Neural progenitor cell (in vitro differentiated cells): ENCODE measurements around the gene HDAC4. TPM values are rescaled to one million over a fixed set of nuclear protein-coding genes. Genes with fewer than 3 reads are reported as not detected.

ENCODE experiments used
- DNase-seq: peaks from one replicate; pipeline ENCODE4 v3.0.0-alpha.2; 2016; ENCODE audit warnings: low spot score
- H2AFZ ChIP-seq: fragments of 200-600 bp; sonication (generic); replicated peaks from 2 replicates; pipeline ENCODE4 v1.6.1; 2016; ENCODE audit warnings: antibody characterized with exemption
- H3F3A ChIP-seq: fragments of 200-600 bp; sonication (generic); 2 replicates; pipeline ENCODE4 v1.6.1; 2016; ENCODE audit warnings: antibody characterized with exemption, low read depth
- H3K27ac ChIP-seq: fragments of 200-600 bp; sonication (generic); 2 replicates; pipeline ENCODE4 v1.5.1; 2016; ENCODE audit warnings: mild to moderate bottlenecking
- H3K27me3 ChIP-seq: fragments of 200-600 bp; sonication (generic); 2 replicates; pipeline ENCODE4 v1.6.1; 2016; ENCODE audit warnings: mild to moderate bottlenecking, moderate library complexity
- H3K36me3 ChIP-seq: fragments of 200-600 bp; sonication (generic); 2 replicates; pipeline ENCODE4 v1.5.1; 2016
- H3K4me1 ChIP-seq: fragments of 200-600 bp; sonication (generic); 2 replicates; pipeline ENCODE4 v1.6.1; 2016; ENCODE audit warnings: mixed run types
- H3K4me2 ChIP-seq: fragments of 200-600 bp; sonication (generic); 2 replicates; pipeline ENCODE4 v1.6.1; 2016
- H3K4me3 ChIP-seq: fragments of 200-600 bp; sonication (generic); 2 replicates; pipeline ENCODE4 v1.5.1; 2016
- H3K79me2 ChIP-seq: fragments of 200-600 bp; sonication (generic); 2 replicates; pipeline ENCODE4 v1.6.1; 2016; ENCODE audit warnings: low read depth
- H3K9ac ChIP-seq: fragments of 200-600 bp; sonication (generic); 2 replicates; pipeline ENCODE4 v1.6.1; 2016
- H3K9me3 ChIP-seq: fragments of 200-600 bp; sonication (generic); 2 replicates; pipeline ENCODE4 v1.5.1; 2016; ENCODE audit warnings: low read depth
- H4K20me1 ChIP-seq: fragments of 200-600 bp; sonication (generic); 2 replicates; pipeline ENCODE4 v1.6.1; 2016; ENCODE audit warnings: low read depth
- H3K27ac Mint-ChIP-seq: 3 replicates; pipeline ENCODE4 v1.8.0; 2021; ENCODE audit warnings: mixed read lengths
- H3K27me3 Mint-ChIP-seq: 2 replicates; pipeline ENCODE4 v1.8.0; 2022; ENCODE audit warnings: low read depth, mild to moderate bottlenecking, inconsistent platforms, moderate library complexity, mixed read lengths; ENCODE audit not compliant: insufficient read depth
- H3K36me3 Mint-ChIP-seq: 3 replicates; pipeline ENCODE4 v1.8.0; 2021; ENCODE audit warnings: mixed read lengths
- H3K4me1 Mint-ChIP-seq: 3 replicates; pipeline ENCODE4 v1.8.0; 2021; ENCODE audit warnings: mixed read lengths
- H3K4me3 Mint-ChIP-seq: 3 replicates; pipeline ENCODE4 v1.8.0; 2021; ENCODE audit warnings: mild to moderate bottlenecking, moderate library complexity, mixed read lengths
- H3K9me3 Mint-ChIP-seq: 3 replicates; pipeline ENCODE4 v1.8.0; 2020; ENCODE audit warnings: mixed read lengths
- CTCF ChIP-seq: fragments of 200-600 bp; sonication (generic); IDR thresholded peaks from 2 replicates; pipeline ENCODE4 v1.5.1; 2017; ENCODE audit warnings: antibody characterized with exemption, mild to moderate bottlenecking
- EZH2 ChIP-seq: fragments of 200-600 bp; sonication (generic); IDR thresholded peaks from 2 replicates; pipeline ENCODE4 v1.6.1; 2017; ENCODE audit warnings: antibody characterized with exemption, mild to moderate bottlenecking, moderate library complexity
- EZH2phosphoT487 ChIP-seq: fragments of 200-600 bp; sonication (generic); IDR thresholded peaks from 2 replicates; pipeline ENCODE4 v1.6.1; 2017; ENCODE audit warnings: antibody characterized with exemption
- total RNA-seq: library from RNA; depleted of rRNA; stranded (reverse); fragments of >200 nt; gene quantifications from 2 replicates; pipeline ENCODE4 v1.2.3, GENCODE V29; 2015; ENCODE audit warnings: low replicate concordance

HDAC4 gene
- total RNA-seq, 1 donor from 2014 or later = 36.0 TPM

GRCh38 chr2:239238381-239238780, 162.4 kb downstream of the HDAC4 start:
- peaks cover 2% of the 10 kb centered on the region for H3K27me3 Mint-ChIP-seq
- no peak overlapping the region for H3K4me3 Mint-ChIP-seq
- Histone ChIP-seq H2AFZ (no peak overlapping the region), H3K4me3 (no peak overlapping the region), H3K36me3 (no peaks in the 10 kb centered on the region), H3F3A (peaks cover 10% of the 10 kb centered on the region), H3K27ac (no peak overlapping the region), H3K4me1 (peaks cover 17% of the 10 kb centered on the region), H3K9me3 (no peaks in the 10 kb centered on the region), H3K9ac (no peak overlapping the region), H3K79me2 (peaks cover 77% of the 10 kb centered on the region), H3K27me3 (no peaks in the 10 kb centered on the region), H3K4me2 (no peak overlapping the region), H4K20me1 (peaks cover 45% of the 10 kb centered on the region)
- H3K27ac Mint-ChIP-seq = no peak overlapping the region
- DNase-seq = no peak
- no peak for TF ChIP-seq CTCF
- no peak for TF ChIP-seq EZH2
- TF ChIP-seq EZH2phosphoT487 = no peak
- peaks cover 10% of the 10 kb centered on the region for H3K9me3 Mint-ChIP-seq
- H3K4me1 Mint-ChIP-seq = peaks cover 33% of the 10 kb centered on the region
- H3K36me3 Mint-ChIP-seq = peaks cover 4% of the 10 kb centered on the region

GRCh38 chr2:239236808-239237205, 164.0 kb downstream of the HDAC4 start:
- H3K27ac ChIP-seq = no peak overlapping the region
- no peaks in the 10 kb centered on the region for H3K9me3 ChIP-seq
- no peak for DNase-seq
- Mint-ChIP-seq H3K36me3 (peaks cover 5% of the 10 kb centered on the region), H3K4me3 (no peak overlapping the region), H3K4me1 (peaks cover 30% of the 10 kb centered on the region), H3K9me3 (no peaks in the 10 kb centered on the region), H3K27ac (no peak overlapping the region), H3K27me3 (peaks cover 2% of the 10 kb centered on the region)
- no peaks in the 10 kb centered on the region for H3K36me3 ChIP-seq
- no peak overlapping the region for H3K4me2 ChIP-seq
- no peak overlapping the region for H3K9ac ChIP-seq
- peaks cover 10% of the 10 kb centered on the region for H3F3A ChIP-seq
- TF ChIP-seq EZH2phosphoT487 (no peak), CTCF (no peak), EZH2 (no peak)
- no peak overlapping the region for H3K4me3 ChIP-seq
- peaks cover 17% of the 10 kb centered on the region for H3K4me1 ChIP-seq
- H3K79me2 ChIP-seq = peaks cover 75% of the 10 kb centered on the region
- no peaks in the 10 kb centered on the region for H3K27me3 ChIP-seq
- H2AFZ ChIP-seq = no peak overlapping the region
- H4K20me1 ChIP-seq = peaks cover 42% of the 10 kb centered on the region

DNA sequence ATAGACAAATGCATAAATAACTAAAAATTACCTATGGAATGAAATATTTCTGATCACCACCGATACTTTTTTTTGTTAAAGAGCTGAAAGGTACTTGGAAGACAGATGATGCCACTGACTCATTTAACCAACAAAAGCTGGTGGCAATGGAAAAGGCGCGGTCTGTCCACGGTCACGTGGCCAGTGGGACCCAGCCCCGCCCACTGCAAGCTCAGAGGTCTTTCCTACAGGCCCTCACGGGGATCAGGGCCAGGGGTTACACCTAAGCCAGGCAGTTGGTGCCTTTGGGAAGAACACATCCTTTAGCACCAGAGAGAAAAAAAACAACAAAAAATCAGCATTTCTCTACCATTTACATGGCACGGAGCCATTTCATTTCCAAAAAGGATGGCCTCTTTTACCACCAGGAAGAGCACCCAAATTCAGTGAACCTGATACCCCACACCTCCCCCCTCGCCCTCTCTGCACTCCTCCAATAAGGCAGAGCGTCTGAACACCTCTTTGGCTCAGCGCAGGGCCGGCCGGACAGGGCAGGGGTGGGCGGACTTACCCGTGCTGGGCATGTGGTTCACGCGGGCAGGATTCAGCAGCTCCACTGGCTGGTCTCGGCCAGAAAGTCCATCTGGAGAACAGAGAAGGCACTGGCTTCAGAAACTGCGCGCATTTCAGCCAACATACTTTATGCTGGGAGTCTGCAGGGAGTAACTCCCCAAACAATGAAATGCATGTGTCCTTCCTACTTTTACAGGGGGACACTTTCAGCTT, 164.6 kb downstream of the HDAC4 start:
- Mint-ChIP-seq H3K4me1 (peaks cover 28% of the 10 kb centered on the region), H3K9me3 (no peaks in the 10 kb centered on the region), H3K4me3 (no peak overlapping the region), H3K27me3 (peaks cover 2% of the 10 kb centered on the region), H3K36me3 (peaks cover 5% of the 10 kb centered on the region), H3K27ac (no peak overlapping the region)
- Histone ChIP-seq H3K4me3 (no peak overlapping the region), H2AFZ (no peak overlapping the region), H4K20me1 (peaks cover 36% of the 10 kb centered on the region), H3K27me3 (no peaks in the 10 kb centered on the region), H3K36me3 (no peaks in the 10 kb centered on the region), H3K9ac (no peak overlapping the region), H3K9me3 (no peaks in the 10 kb centered on the region), H3K4me1 (peaks cover 17% of the 10 kb centered on the region), H3K79me2 (peaks cover 72% of the 10 kb centered on the region), H3K4me2 (no peak overlapping the region), H3F3A (peaks cover 10% of the 10 kb centered on the region), H3K27ac (no peak overlapping the region)
- DNase-seq = no peak
- TF ChIP-seq EZH2 (no peak), CTCF (no peak), EZH2phosphoT487 (no peak)
